SK-N-SH (cell line): ENCODE data around the gene CMTM2. TPM values are rescaled to one million over a fixed set of nuclear protein-coding genes. Genes with fewer than 3 reads are reported as not detected.

Source experiments
- CTCF ChIA-PET: fragments of 300-600, 350-600 bp; formaldehyde crosslinking; extraction: SDS; loops from one replicate; lab custom pipeline; 2021; lab: Yijun Ruan, JAX
- POLR2A ChIA-PET: fragments of 350-600 bp; sonication (Branson Sonifier 250); formaldehyde crosslinking; extraction: SDS; loops from one replicate; lab custom pipeline; 2020; ENCODE audit warnings: antibody characterized with exemption, inconsistent platforms; lab: Yijun Ruan, JAX
- DNase-seq: peaks from one replicate; pipeline ENCODE4 v3.0.0; 2012
- H2AFZ ChIP-seq: fragments of 200-600 bp; sonication (generic); 2 replicates; pipeline ENCODE4 v1.8.1; 2016; ENCODE audit warnings: antibody characterized with exemption, mild to moderate bottlenecking, low read depth
- H3F3A ChIP-seq: fragments of 200-600 bp; sonication (generic); replicated peaks from 2 replicates; pipeline ENCODE3; 2016; ENCODE audit warnings: antibody characterized with exemption, mild to moderate bottlenecking; ENCODE audit not compliant: insufficient read depth
- H3K27ac ChIP-seq, 2 experiments: fragments of 200-500 bp in 1 of 2; fragments of 200-600 bp in 1 of 2; sonication (Bioruptor generic) in 1 of 2; sonication (generic), shearing (Covaris generic) in 1 of 2; 2 replicates each; pipeline versions ENCODE4 v1.5.1 to v1.6.1; 2014 to 2016; ENCODE audit warnings: low read depth in 2 of 2, inconsistent platforms in 1 of 2, low read length in 1 of 2, mild to moderate bottlenecking in 1 of 2, mixed read lengths in 1 of 2
- H3K27me3 ChIP-seq: fragments of 200-600 bp; sonication (generic), shearing (Covaris generic); 2 replicates; pipeline ENCODE4 v1.6.1; 2016; ENCODE audit warnings: mixed run types; ENCODE audit not compliant: insufficient read depth
- H3K36me3 ChIP-seq, 2 experiments: fragments of 200-500 bp in 1 of 2; fragments of 200-600 bp in 1 of 2; sonication (Bioruptor generic) in 1 of 2; sonication (generic) in 1 of 2; replicated peaks in 1 of 2; 2 replicates each; pipeline versions ENCODE3 to v1.5.1; 2014 to 2016; ENCODE audit warnings: low read length in 1 of 2, mild to moderate bottlenecking in 1 of 2; ENCODE audit not compliant: insufficient read depth in 2 of 2, control insufficient read depth in 1 of 2
- H3K4me1 ChIP-seq, 2 experiments: fragments of 200-500 bp in 1 of 2; fragments of 200-600 bp in 1 of 2; sonication (Bioruptor generic) in 1 of 2; sonication (generic), shearing (Covaris generic) in 1 of 2; 2 replicates each; pipeline versions ENCODE4 v1.5.1 to v1.6.1; 2014 to 2016; ENCODE audit warnings: low read depth in 1 of 2, low read length in 1 of 2, mixed run types in 1 of 2; ENCODE audit not compliant: insufficient read depth in 2 of 2, control insufficient read depth in 1 of 2
- H3K4me2 ChIP-seq: fragments of 200-600 bp; sonication (generic), shearing (Covaris generic); 2 replicates; pipeline ENCODE4 v1.6.1; 2017; ENCODE audit warnings: mixed run types
- H3K4me3 ChIP-seq, 2 experiments: fragments of 200-500 bp in 1 of 2; fragments of 200-600 bp in 1 of 2; sonication (Bioruptor generic) in 1 of 2; sonication (generic), shearing (Covaris generic) in 1 of 2; 2 replicates each; pipeline versions ENCODE4 v1.5.1 to v1.8.1; 2014 to 2016; ENCODE audit warnings: low read depth in 2 of 2, inconsistent platforms in 1 of 2, low read length in 1 of 2, mild to moderate bottlenecking in 1 of 2, mixed read lengths in 1 of 2, moderate library complexity in 1 of 2
- H3K79me2 ChIP-seq: fragments of 200-600 bp; sonication (generic); 2 replicates; pipeline ENCODE4 v1.8.1; 2017; ENCODE audit warnings: mild to moderate bottlenecking; ENCODE audit not compliant: insufficient read depth
- H3K9ac ChIP-seq: fragments of 200-600 bp; sonication (generic); 2 replicates; pipeline ENCODE4 v1.6.1; 2017; ENCODE audit warnings: mixed run types
- H3K9me2 ChIP-seq: fragments of 200-600 bp; sonication (generic); 2 replicates; pipeline ENCODE4 v1.6.1; 2017; ENCODE audit warnings: mixed run types
- H3K9me3 ChIP-seq: fragments of 200-600 bp; sonication (generic); 2 replicates; pipeline ENCODE4 v1.6.1; 2017; ENCODE audit warnings: mixed run types, mild to moderate bottlenecking, moderate library complexity
- H4K20me1 ChIP-seq: fragments of 200-600 bp; sonication (generic); 2 replicates; pipeline ENCODE4 v1.6.1; 2017; ENCODE audit warnings: mild to moderate bottlenecking, mixed run types; ENCODE audit not compliant: insufficient read depth
- CHD2 ChIP-seq: fragments of 150-350 bp; IDR thresholded peaks from 2 replicates; pipeline ENCODE4 v1.6.1; 2018; ENCODE audit warnings: low read length; ENCODE audit not compliant: partially characterized antibody
- CTCF ChIP-seq: fragments of 200-600 bp; sonication (generic); IDR thresholded peaks from 2 replicates; pipeline ENCODE4 v1.6.1; 2017; ENCODE audit warnings: antibody characterized with exemption, mild to moderate bottlenecking, moderate library complexity
- ELF1 ChIP-seq: IDR thresholded peaks from 2 replicates; pipeline ENCODE4 v1.4.0; 2012
- FOXJ3 ChIP-seq: sonication (generic); formaldehyde crosslinking; IDR thresholded peaks from 2 replicates; pipeline ENCODE4 v1.5.1; 2020; ENCODE audit warnings: mild to moderate bottlenecking, missing genetic modification reagents
- GABPA ChIP-seq: IDR thresholded peaks from 2 replicates; pipeline ENCODE4 v1.4.0; 2012; ENCODE audit warnings: low read depth, mild to moderate bottlenecking
- MEF2A ChIP-seq: IDR thresholded peaks from 2 replicates; pipeline ENCODE4 v1.4.0; 2012; ENCODE audit warnings: low read depth, borderline replicate concordance
- MXI1 ChIP-seq: IDR thresholded peaks from 2 replicates; pipeline ENCODE4 v1.6.1; 2012; ENCODE audit warnings: mild to moderate bottlenecking, low read depth, low read length, improper control_type of control experiment
- PBX3 ChIP-seq: IDR thresholded peaks from 2 replicates; pipeline ENCODE4; 2012
- POLR2AphosphoS5 ChIP-seq: IDR thresholded peaks from 2 replicates; pipeline ENCODE4 v1.6.1; 2012; ENCODE audit warnings: low read depth, low read length
- RXRA ChIP-seq: IDR thresholded peaks from 2 replicates; pipeline ENCODE4 v1.4.0; 2012; ENCODE audit warnings: low read depth, mild to moderate bottlenecking, borderline replicate concordance
- TAF1 ChIP-seq: IDR thresholded peaks from 2 replicates; pipeline ENCODE4 v1.6.1; 2012; ENCODE audit warnings: low read depth, mild to moderate bottlenecking, low read length, moderate library complexity, borderline replicate concordance
- TEAD4 ChIP-seq: IDR thresholded peaks from 2 replicates; pipeline ENCODE4 v1.4.0; 2012; ENCODE audit warnings: mild to moderate bottlenecking, borderline replicate concordance; ENCODE audit not compliant: insufficient read depth
- YY1 ChIP-seq: IDR thresholded peaks from 2 replicates; pipeline ENCODE4 v1.4.0; 2012; ENCODE audit warnings: low read depth, mild to moderate bottlenecking
- ZBTB33 ChIP-seq: IDR thresholded peaks from 2 replicates; pipeline ENCODE4 v1.4.0; 2012; ENCODE audit warnings: low read depth, borderline replicate concordance
- WGBS: methylation state at CpG from one replicate; pipeline ENCODE4 v1.1.6; 2017; ENCODE audit warnings: low lambda C conversion rate; 5-methylcytosine and 5-hydroxymethylcytosine counted together
- polyA plus RNA-seq, 3 experiments: library from polyadenylated mRNA; depleted of rRNA; stranded (reverse); fragments of >200 nt; gene quantifications; 2 replicates each; pipeline ENCODE4 v1.2.3, GENCODE V29; 2012
- TF ChIP-seq, protein P1 (sequence below): fragments of 150-350 bp; IDR thresholded peaks from 2 replicates; pipeline ENCODE4 v1.6.1; 2017; ENCODE audit warnings: antibody characterized with exemption, low read length, low read depth, borderline replicate concordance
- TF ChIP-seq, protein P2 (sequence below): IDR thresholded peaks from 2 replicates; pipeline ENCODE4 v1.4.0; 2012; ENCODE audit warnings: low read depth, borderline replicate concordance
- TF ChIP-seq, protein P3 (sequence below): IDR thresholded peaks from 2 replicates; pipeline ENCODE4 v1.4.0; 2012; ENCODE audit warnings: low read depth

CMTM2 gene
- polyA plus RNA-seq, 1 of the 3 experiments (the other 2 are of a cell fraction) = not detected

DNA sequence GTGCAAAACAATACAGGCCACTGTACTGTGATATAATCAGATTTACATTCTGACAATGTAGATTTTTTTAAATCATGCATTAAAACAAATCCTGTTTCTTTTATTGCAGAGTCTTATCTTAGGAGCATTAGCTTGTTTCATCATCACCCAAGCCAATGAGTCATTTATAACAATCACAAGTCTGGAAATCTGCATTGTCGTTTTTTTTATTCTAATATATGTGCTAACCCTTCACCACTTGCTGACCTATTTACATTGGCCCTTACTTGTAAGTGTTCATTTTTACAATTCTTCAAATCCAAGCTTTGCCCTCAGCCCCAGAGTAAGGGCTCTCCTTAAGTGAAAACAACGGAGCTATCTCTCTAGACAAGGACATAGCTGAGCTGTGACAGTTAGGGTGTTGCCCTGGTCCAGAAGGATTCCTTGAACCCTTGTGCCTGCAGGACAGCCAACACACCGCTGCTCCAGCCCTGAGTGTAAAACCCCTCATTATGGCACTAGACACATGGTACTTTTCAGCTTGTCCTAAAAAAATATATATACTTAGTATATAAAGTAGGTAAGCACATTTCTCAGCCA is 9.3 kb upstream of the CMTM2 start:
- CTCF ChIA-PET = interaction anchor here (0.9 to 1.9 kb wide), 4 partner anchors 12 to 163 kb away, joined by 3 to 4 read pairs (median 3); partner anchors contain the start of gene CKLF
- H3K36me3 ChIP-seq = peaks cover 24 to 28% of the 10 kb centered on the region in 2 experiments
- no peak overlapping the region for H2AFZ ChIP-seq
- peaks cover 11% of the 10 kb centered on the region; the same call in 1 of the 2 replicates for H4K20me1 ChIP-seq
- H3K9me2 ChIP-seq = no peaks in the 10 kb centered on the region
- H3K4me1 ChIP-seq = peaks cover 0 to 19% of the 10 kb centered on the region in 2 experiments; a peak in 2 of 4 replicates
- WGBS = 52% methylated on average over 3 of the region's 3 CpGs
- H3K4me3 ChIP-seq = no peak overlapping the region
- H3K9ac ChIP-seq = 0 out of 2 replicates have a peak overlapping the region, but pooled peaks have one; percentile 2
- H3K79me2 ChIP-seq = peaks cover 4% of the 10 kb centered on the region; the same call in 1 of the 2 replicates
- POLR2A ChIA-PET = no interaction called here
- no peaks in the 10 kb centered on the region for H3K9me3 ChIP-seq
- peaks cover 33% of the 10 kb centered on the region for H3F3A ChIP-seq
- H3K27me3 ChIP-seq = no peaks in the 10 kb centered on the region
- no peak for TF ChIP-seq MEF2A
- no peak for TF ChIP-seq ELF1
- TF ChIP-seq POLR2AphosphoS5 = no peak
- TF ChIP-seq, protein P1, sequence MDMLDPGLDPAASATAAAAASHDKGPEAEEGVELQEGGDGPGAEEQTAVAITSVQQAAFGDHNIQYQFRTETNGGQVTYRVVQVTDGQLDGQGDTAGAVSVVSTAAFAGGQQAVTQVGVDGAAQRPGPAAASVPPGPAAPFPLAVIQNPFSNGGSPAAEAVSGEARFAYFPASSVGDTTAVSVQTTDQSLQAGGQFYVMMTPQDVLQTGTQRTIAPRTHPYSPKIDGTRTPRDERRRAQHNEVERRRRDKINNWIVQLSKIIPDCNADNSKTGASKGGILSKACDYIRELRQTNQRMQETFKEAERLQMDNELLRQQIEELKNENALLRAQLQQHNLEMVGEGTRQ = no peak
- TF ChIP-seq, protein P2, sequence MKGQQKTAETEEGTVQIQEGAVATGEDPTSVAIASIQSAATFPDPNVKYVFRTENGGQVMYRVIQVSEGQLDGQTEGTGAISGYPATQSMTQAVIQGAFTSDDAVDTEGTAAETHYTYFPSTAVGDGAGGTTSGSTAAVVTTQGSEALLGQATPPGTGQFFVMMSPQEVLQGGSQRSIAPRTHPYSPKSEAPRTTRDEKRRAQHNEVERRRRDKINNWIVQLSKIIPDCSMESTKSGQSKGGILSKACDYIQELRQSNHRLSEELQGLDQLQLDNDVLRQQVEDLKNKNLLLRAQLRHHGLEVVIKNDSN = no peak
- no peak for TF ChIP-seq CTCF
- TF ChIP-seq FOXJ3 (CRISPR knock-in tag) = no peak
- no peak for TF ChIP-seq YY1
- TF ChIP-seq TEAD4 = no peak
- TF ChIP-seq RXRA = no peak
- TF ChIP-seq TAF1 = no peak
- TF ChIP-seq MXI1 = no peak
- no peak for TF ChIP-seq ZBTB33
- no peak for TF ChIP-seq PBX3
- TF ChIP-seq, protein P3, sequence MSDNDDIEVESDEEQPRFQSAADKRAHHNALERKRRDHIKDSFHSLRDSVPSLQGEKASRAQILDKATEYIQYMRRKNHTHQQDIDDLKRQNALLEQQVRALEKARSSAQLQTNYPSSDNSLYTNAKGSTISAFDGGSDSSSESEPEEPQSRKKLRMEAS = no peak
- TF ChIP-seq CHD2 = no peak
- no peak for TF ChIP-seq GABPA
- DNase-seq = no peak
- peak overlapping the region in 1 of 2 experiments; percentile 80; a peak in 2 of 4 replicates for H3K27ac ChIP-seq
- peak overlapping the region; percentile 59 for H3K4me2 ChIP-seq
